ENCODE measurements around the gene CFAP58. TPM values are rescaled to one million over a fixed set of nuclear protein-coding genes. Genes with fewer than 3 reads are reported as not detected.

The CFAP58 gene
- total RNA-seq, 2 experiments from 2014 or later = not detected

DNA sequence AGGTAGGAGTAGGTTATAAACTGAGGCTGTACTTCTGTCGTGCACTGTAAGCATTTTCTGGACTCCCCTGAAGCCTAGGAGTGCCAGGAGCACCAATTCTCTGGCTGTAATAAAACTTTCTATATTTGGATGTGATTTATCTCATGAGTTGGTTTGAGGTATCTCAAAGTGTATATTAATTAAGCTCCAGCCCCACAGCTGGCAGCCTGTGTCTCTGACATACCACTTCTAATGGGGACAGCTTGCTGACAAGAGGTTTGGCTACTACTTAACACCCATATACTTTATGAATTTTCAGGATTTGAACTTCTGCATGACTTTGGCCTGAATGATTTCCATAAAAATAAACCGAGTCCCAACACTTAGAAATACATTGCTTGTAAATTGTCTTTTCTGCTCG lies 35.2 kb downstream of the CFAP58 start:
- no peak for ATAC-seq (ENCODE audit: poor library complexity)

DNA sequence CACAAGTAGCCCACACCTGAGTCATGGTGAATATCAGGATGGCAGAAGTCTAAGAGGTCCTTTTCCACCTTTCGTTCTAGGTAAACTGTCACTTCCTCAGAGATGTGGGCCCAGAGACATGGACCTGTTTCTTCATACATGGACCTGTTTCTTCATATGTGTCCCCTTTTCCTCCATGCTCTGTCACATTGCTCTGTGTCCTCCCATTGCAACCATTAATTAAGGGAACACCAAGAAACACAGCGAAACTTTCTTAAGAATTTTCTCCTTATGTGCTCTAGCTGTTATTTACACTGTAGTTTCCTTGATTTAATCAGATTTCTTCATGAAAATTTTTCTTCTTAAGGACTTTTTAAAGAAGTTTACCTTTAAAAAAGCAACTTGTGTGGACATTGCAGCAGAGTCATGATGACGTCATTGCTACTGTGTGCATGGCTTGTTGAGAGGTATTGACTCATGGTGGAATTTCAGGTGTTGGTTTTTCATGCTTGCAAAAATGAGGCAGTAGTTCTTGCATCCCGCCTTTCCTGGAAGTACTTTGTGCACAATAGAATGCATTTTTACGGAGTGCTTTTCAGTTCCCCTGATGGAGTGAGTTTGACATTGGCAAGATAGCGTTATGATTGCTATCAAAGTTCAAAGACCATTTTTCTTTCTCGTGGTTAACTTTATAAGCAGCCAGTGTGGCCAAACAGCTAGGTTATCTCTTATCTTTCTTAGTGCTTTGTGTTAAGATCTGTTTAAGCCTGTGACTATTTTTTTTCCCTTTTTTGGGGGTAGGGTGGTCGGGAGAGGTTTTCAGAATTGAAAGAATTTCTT lies 37.7 kb downstream of the CFAP58 start:
- H3K4me1 ChIP-seq (ENCODE audit: insufficient read depth, low read length) = peaks cover 4% of the 10 kb centered on the region
- no peak overlapping the region for H3K4me3 ChIP-seq (ENCODE audit: low read length)
- peaks cover 0 to 15% of the 10 kb centered on the region in 2 experiments for H3K27me3 ChIP-seq (ENCODE audit: control insufficient read depth in 1 of 2, insufficient read depth in 2 of 2, low read length in 2 of 2)
- Mint-ChIP-seq H3K27ac (no peak overlapping the region), H3K4me1 (ENCODE audit: low read depth) (peaks cover 18% of the 10 kb centered on the region), H3K4me3 (no peak overlapping the region), H3K9me3 (no peaks in the 10 kb centered on the region), H3K36me3 (ENCODE audit: low read depth) (no peaks in the 10 kb centered on the region), H3K27me3 (peaks cover 32% of the 10 kb centered on the region)
- DNase-seq = peak in 2 of 14 experiments; percentile 7 to 8
- ChIA-PET POLR2A (no interaction called here), CTCF (no interaction called here)
- ATAC-seq (ENCODE audit: poor library complexity) = no peak
- H3K36me3 ChIP-seq (ENCODE audit: insufficient read depth, low read length) = no peaks in the 10 kb centered on the region
- TF ChIP-seq, protein P1, sequence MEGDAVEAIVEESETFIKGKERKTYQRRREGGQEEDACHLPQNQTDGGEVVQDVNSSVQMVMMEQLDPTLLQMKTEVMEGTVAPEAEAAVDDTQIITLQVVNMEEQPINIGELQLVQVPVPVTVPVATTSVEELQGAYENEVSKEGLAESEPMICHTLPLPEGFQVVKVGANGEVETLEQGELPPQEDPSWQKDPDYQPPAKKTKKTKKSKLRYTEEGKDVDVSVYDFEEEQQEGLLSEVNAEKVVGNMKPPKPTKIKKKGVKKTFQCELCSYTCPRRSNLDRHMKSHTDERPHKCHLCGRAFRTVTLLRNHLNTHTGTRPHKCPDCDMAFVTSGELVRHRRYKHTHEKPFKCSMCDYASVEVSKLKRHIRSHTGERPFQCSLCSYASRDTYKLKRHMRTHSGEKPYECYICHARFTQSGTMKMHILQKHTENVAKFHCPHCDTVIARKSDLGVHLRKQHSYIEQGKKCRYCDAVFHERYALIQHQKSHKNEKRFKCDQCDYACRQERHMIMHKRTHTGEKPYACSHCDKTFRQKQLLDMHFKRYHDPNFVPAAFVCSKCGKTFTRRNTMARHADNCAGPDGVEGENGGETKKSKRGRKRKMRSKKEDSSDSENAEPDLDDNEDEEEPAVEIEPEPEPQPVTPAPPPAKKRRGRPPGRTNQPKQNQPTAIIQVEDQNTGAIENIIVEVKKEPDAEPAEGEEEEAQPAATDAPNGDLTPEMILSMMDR (IDR thresholded peaks at IDR 0.05) = no peak
- intact Hi-C loops (cut with DNase I, micrococcal nuclease) = no loop called here
- no peaks in the 10 kb centered on the region for H3K9me3 ChIP-seq (ENCODE audit: control insufficient read depth in 1 of 2, insufficient read depth in 1 of 2, low read length in 2 of 2)
- no peak overlapping the region for H3K27ac ChIP-seq (ENCODE audit: low read depth in 1 of 2, low read length in 2 of 2)

More for the DNA sequence above, 35.2 kb downstream of the CFAP58 start:
- Histone ChIP-seq H3K9me3 (ENCODE audit: control insufficient read depth in 1 of 2, insufficient read depth in 1 of 2, low read length in 2 of 2) (no peaks in the 10 kb centered on the region), H3K36me3 (ENCODE audit: insufficient read depth, low read length) (no peaks in the 10 kb centered on the region), H3K4me3 (ENCODE audit: low read length) (no peak overlapping the region), H3K27me3 (ENCODE audit: control insufficient read depth in 1 of 2, insufficient read depth in 2 of 2, low read length in 2 of 2) (peaks cover 0 to 8% of the 10 kb centered on the region in 2 experiments), H3K4me1 (ENCODE audit: insufficient read depth, low read length) (peaks cover 4% of the 10 kb centered on the region), H3K27ac (ENCODE audit: low read depth in 1 of 2, low read length in 2 of 2) (no peak overlapping the region)
- H3K4me1 Mint-ChIP-seq (ENCODE audit: low read depth) = peaks cover 18% of the 10 kb centered on the region
- DNase-seq = no peak
- H3K4me3 Mint-ChIP-seq = no peak overlapping the region
- H3K9me3 Mint-ChIP-seq = no peaks in the 10 kb centered on the region
- H3K27me3 Mint-ChIP-seq = peaks cover 34% of the 10 kb centered on the region
- no peaks in the 10 kb centered on the region for H3K36me3 Mint-ChIP-seq (ENCODE audit: low read depth)
- TF ChIP-seq, protein P1 (IDR thresholded peaks at IDR 0.05) = no peak
- CTCF ChIA-PET = no interaction called here
- H3K27ac Mint-ChIP-seq = no peak overlapping the region
- intact Hi-C loops (cut with DNase I, micrococcal nuclease) = no loop called here
- POLR2A ChIA-PET = no interaction called here

DNA sequence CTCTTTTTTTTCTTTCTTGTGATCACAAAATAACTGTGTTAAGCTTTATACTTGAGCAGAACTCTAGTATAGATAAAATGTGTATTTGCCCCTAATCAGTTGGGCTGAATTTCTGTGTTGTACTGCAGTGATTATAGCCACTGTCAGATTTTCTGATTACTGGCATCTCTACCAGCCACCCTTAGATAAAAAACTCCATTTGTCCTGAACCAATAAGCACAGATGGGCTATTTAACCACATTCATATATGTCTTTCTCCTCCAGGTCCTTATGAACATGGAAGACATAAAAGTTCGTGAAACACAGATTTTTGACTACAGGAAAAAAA lies 38.3 kb downstream of the CFAP58 start:
- H3K36me3 ChIP-seq (ENCODE audit: insufficient read depth, low read length) = no peaks in the 10 kb centered on the region
- Mint-ChIP-seq H3K27ac (no peak overlapping the region), H3K9me3 (no peaks in the 10 kb centered on the region), H3K27me3 (peaks cover 34% of the 10 kb centered on the region), H3K4me3 (no peak overlapping the region), H3K4me1 (ENCODE audit: low read depth) (peaks cover 16% of the 10 kb centered on the region), H3K36me3 (ENCODE audit: low read depth) (no peaks in the 10 kb centered on the region)
- H3K4me1 ChIP-seq (ENCODE audit: insufficient read depth, low read length) = peaks cover 4% of the 10 kb centered on the region
- POLR2A ChIA-PET = no interaction called here
- no peaks in the 10 kb centered on the region for H3K9me3 ChIP-seq (ENCODE audit: control insufficient read depth in 1 of 2, insufficient read depth in 1 of 2, low read length in 2 of 2)
- CTCF ChIA-PET = no interaction called here
- H3K27ac ChIP-seq (ENCODE audit: low read depth in 1 of 2, low read length in 2 of 2) = no peak overlapping the region
- intact Hi-C loops (cut with DNase I, micrococcal nuclease) = no loop called here
- H3K27me3 ChIP-seq (ENCODE audit: control insufficient read depth in 1 of 2, insufficient read depth in 2 of 2, low read length in 2 of 2) = peaks cover 0 to 15% of the 10 kb centered on the region in 2 experiments
- DNase-seq (no peak), ATAC-seq (ENCODE audit: poor library complexity) (no peak)
- TF ChIP-seq, protein P1 (IDR thresholded peaks at IDR 0.05) = no peak
- H3K4me3 ChIP-seq (ENCODE audit: low read length) = no peak overlapping the region
